HG03565 (cell line): ENCODE measurements around the gene CYP11A1.
"Not testable (repeated sequence)": the region's sequence is repeated elsewhere in the genome, so short reads cannot be mapped to it uniquely, and the experiment has no call there.

Experiments used
- ATAC-seq: cut with Tn5 transposase; IDR thresholded peaks from one replicate; pipeline ENCODE4 v1.9.1; 2021; ENCODE audit warnings: mild to moderate bottlenecking, moderate library complexity; ENCODE audit not compliant: unreplicated experiment

CYP11A1 gene

DNA sequence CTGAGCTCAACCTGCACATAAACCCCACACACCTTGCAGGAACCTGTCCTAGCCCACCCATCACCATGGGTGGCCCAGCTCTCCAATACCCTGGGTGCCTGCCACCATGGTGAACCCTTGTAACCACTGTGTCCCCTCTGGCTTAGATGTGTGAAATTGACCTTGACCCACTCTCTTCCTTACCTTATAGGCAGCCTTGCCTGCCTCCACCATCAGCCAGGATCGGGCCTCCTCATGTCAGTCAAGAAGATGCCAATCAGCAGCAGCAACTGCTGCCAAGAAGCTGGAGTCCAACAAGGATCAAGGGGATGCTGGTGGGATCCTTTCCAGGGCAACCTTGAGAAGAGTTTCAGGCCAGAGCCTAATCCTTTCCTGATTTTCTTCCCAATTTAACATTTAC lies 8.8 kb upstream of the CYP11A1 start:
- no peak for ATAC-seq

DNA sequence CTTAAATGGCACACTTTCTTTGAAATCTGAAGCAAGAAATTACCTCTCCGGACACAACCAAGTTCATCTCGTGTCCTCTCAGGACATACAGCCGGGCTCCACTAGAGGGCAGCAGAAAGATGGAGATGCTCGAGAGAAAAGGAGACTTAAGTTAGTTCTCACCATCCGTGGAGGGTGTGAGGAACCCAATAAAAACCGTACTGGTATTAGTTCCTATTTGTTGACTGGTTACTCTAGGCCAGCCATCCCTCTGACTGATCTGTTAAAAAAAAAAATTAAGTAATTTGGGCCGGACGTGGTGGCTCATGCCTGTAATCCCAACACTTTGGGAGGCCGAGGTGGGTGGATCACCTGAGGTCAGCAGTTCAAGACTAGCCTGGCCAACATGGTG lies 7.9 kb upstream of the CYP11A1 start:
- ATAC-seq, result peak; percentile 31

- no peak for ATAC-seq
Measured at GRCh38 chr15:74374648-74375302, 7.3 kb upstream of the CYP11A1 start.

DNA sequence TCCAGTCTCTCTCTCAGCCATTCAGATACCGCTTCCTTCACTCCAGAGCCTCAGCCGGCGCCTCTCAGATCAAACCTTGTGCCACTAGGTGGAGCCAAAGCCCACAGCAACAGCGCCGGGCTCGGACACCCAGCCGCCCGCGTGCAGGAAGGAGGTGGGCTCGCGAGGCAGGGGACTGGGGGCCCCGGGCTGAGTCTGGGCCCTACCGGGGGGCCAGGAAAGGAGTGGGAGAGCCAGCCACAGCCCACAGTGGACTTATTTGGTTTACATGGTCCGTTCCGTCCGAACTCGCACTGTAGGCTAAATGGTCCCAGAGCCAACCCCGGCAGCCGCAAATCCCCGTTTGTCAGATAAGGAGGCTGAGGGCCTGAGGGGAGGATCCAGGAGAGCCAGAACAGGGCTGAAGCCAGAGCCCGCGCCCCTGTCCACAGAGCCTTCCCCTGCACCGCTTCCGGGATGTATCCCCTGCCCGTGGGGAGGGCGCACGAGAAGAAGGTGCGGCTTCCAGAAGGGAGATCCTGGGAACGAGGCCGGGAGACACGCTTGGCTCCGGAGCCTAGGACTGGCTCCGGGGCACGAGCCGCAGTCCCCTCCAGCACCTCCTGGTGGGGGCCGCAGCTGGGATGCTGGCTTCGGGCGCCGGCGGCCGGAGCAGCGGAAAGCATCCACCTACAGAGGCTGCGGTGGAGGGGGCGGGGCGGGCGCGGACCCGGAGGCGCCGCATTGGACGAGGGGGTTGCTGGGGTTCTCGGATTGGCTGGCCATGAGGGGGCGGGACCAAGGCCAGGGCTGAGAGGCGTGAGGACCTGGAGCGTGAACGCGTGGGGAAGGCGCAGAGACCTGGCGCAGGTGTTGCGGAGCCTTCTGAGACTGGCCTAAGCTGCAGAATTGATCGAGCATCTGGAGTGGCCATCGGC lies 6.5 kb upstream of the CYP11A1 start:
- ATAC-seq, result peak; percentile 43

DNA sequence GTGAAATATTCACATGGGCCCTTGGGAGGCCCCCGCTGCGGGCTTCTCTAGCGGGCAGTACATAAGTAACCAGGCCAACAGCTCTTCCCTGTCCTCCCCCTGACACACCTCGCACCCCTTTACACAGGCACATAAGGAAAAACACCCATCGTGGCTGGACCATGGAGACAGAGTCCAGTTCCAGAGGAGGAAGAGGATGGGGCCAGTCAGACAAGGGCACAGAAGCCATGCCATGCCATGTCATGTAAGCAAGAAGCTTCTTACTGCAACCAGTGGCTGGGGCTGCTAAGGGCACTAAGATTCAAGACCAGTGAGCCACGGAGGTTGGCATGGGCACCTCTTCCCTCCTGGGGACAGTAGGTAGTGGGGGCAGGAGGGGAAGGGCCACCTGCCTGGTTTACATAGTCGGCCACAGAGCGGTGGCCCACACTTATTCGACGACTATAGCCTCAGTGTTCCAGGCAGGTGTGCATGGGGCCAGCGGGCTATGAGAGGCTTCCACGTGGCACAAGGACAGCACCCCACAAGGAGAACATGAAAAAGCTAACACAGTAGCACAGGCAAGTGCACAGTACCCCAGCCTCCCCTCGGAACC lies 5.7 kb upstream of the CYP11A1 start:
- ATAC-seq, result no peak

- no peak for ATAC-seq
Measured at GRCh38 chr15:74370471-74370870, 3.0 kb upstream of the CYP11A1 start.

GRCh38 chr15:74369756-74370155 lies 2.3 kb upstream of the CYP11A1 start:
- ATAC-seq, result no peak

- ATAC-seq, result no peak
Measured at GRCh38 chr15:74369084-74369745, 1.8 kb upstream of the CYP11A1 start.

DNA sequence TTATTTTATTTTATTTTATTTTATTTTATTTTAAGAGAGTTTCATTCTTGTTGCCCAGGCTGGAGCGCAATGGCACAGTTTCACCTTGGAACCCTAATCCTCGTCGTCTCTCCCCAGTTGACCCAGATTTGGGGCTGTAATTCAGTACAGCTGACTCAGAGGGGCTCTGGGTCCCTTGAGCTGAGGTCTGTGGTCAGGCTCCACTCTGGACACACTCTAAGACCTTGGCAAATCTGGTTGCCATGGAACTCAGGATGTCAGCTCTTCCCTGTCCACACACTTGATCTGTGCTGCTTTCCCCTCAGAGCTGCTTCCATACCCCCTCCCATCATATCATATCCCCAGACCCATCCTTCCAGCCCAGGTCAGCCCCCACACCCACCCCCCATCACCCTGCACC lies 675 bp upstream of the CYP11A1 start:
- ATAC-seq, result no peak

GRCh38 chr15:74365598-74366445 lies 1.6 kb downstream of the CYP11A1 start:
- ATAC-seq, result no peak

- no peak for ATAC-seq
Measured at GRCh38 chr15:74364936-74365597, 2.4 kb downstream of the CYP11A1 start.

DNA sequence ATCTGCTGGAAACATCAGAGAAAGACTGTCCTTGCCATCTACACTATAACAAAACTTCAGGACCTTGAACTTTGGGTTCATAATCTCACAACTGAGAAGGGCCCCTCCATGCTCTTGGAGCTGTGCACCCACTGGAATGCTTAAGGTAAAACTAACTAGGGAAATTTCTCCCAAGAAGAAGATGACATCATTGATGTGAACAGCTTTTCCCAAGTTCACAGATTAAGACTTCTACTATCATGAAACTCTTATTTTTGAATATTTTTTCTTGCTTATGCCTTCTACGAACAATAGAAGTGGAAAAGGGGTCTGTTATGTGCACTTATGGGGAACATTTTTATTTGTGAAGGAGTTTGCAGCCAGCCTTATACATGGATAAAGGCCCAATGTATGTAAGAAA lies 5.0 kb downstream of the CYP11A1 start:
- no peak for ATAC-seq

DNA sequence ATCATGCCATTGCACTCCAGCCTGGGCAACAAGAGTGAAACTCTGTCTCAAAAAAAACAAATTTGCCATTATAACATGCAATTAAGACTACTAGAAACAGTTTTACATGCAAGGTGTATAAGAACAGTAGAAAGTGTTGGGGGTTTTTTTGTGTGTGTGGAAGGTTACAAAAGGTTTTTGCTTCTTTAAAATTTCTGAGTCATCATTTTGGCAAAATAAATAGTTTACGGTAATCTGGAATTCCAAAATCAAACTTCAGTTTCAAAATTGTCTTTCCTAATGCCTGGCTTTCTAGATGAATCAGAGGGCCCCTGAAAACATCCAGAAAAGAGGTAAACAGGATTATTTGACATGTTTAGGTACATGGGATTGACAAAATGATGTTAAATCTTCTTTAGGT lies 6.6 kb downstream of the CYP11A1 start:
- ATAC-seq, result not testable (repeated sequence)

GRCh38 chr15:74359376-74359775 lies 8.1 kb downstream of the CYP11A1 start:
- ATAC-seq, result not testable (repeated sequence)

DNA sequence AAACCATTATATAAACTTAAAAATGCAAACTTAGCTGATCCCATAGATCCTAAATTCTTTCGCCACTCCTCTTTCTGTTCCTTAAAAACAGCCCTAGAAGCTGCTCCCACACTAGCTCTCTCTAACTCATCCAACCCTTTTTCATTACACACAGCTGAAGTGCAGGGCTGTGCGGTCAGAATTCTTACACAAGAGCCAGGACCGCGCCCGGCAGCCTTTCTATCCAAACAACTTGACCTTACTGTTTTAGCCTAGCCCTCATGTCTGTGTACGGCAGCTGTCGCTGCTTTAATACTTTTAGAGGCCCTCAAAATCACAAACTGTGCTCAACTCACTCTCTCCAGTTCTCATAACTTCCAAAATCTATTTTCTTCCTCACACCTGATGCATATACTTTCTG lies 9.9 kb downstream of the CYP11A1 start:
- not testable (repeated sequence) for ATAC-seq

DNA sequence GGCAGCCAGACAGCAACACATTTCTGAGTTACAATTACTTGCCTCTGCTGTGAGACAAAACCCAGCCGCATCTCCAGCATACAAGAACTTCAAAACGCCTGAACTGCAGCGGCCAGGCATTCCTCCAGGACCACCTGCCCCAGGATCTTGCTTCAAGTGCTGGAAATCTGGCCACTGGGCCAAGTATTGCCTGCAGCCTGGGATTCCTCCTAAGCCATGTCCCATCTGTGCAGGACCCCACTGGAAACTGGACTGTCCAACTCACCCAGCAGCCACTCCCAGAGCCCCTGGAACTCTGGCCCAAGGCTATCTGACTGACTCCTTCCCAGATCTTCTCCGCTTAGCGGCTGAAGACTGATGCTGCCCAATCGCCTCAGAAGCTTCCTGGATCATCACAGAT lies 11.4 kb downstream of the CYP11A1 start:
- not testable (repeated sequence) for ATAC-seq

DNA sequence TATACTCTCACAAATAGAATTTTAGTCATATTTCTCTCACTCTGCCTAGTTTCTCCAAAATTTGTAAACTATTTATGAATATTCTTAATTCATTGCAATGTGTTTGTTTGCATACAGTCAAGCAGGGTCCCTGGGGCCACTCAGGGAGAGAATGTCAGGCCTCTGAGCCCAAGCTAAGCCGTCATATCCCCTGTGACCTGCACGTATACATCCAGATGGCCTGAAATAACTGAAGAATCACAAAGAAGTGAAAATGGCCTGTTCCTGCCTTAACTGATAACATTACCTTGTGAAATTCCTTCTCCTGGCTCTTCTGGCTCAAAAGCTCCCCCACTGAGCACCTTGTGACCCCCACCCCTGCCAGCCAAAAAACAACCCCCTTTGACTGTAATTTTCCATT lies 13.5 kb downstream of the CYP11A1 start:
- not testable (repeated sequence) for ATAC-seq

GRCh38 chr15:74352393-74352910 lies 15.0 kb downstream of the CYP11A1 start:
- ATAC-seq, result no peak

DNA sequence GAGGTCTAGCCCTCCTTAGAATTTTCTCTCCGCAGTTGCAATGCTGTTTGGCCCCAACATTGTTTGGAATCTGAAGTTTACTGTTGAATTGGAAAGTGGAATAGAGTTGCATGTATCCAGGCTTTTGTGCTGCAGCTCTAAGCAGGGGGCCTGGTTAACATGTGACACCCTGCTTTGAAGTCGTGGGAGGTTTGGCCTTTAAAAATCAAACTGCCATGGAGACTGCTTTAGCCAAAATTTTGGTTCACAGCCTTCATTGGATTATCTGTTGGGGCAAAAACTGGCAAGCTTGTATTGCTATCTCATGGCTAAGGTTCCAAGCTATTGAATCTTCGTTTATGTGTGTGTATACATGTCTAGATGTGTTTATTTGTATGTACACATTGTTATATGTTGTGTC lies 15.8 kb downstream of the CYP11A1 start:
- ATAC-seq, result no peak
